IPS-18a (cell line): Measurements from ENCODE around the gene METTL14.

ENCODE experiments used
- H3K27ac ChIP-seq: one replicate; pipeline ENCODE4 v1.5.1; 2013; ENCODE audit warnings: low read length
- H3K27me3 ChIP-seq: one replicate; pipeline ENCODE4 v1.6.1; 2013; ENCODE audit warnings: mild to moderate bottlenecking, low read length; ENCODE audit not compliant: control insufficient read depth, insufficient read depth
- H3K36me3 ChIP-seq: one replicate; pipeline ENCODE4 v1.6.1; 2013; ENCODE audit warnings: low read depth, low read length; ENCODE audit not compliant: control insufficient read depth
- H3K4me1 ChIP-seq: one replicate; pipeline ENCODE4 v1.6.1; 2013; ENCODE audit warnings: low read depth, low read length; ENCODE audit not compliant: control insufficient read depth
- H3K4me3 ChIP-seq: one replicate; pipeline ENCODE4 v1.5.1; 2013; ENCODE audit warnings: low read length
- H3K9ac ChIP-seq: one replicate; pipeline ENCODE4 v1.6.1; 2013; ENCODE audit warnings: mild to moderate bottlenecking, low read length, moderate library complexity
- H3K9me3 ChIP-seq: one replicate; pipeline ENCODE4 v1.6.1; 2013; ENCODE audit warnings: low read depth, low read length; ENCODE audit not compliant: control insufficient read depth

METTL14 gene

GRCh38 chr4:118761397-118762016 is 76.3 kb downstream of the METTL14 start:
- H3K4me3 ChIP-seq, result no peak overlapping the region
- H3K4me1 ChIP-seq, result no peaks in the 10 kb centered on the region
- H3K27ac ChIP-seq, result no peak overlapping the region
- no peaks in the 10 kb centered on the region for H3K27me3 ChIP-seq
- H3K9ac ChIP-seq, result no peak overlapping the region
- peaks cover 65% of the 10 kb centered on the region for H3K36me3 ChIP-seq
- H3K9me3 ChIP-seq, result no peaks in the 10 kb centered on the region

GRCh38 chr4:118762155-118762554 is 77.0 kb downstream of the METTL14 start:
- no peak overlapping the region for H3K9ac ChIP-seq
- no peaks in the 10 kb centered on the region for H3K4me1 ChIP-seq
- peaks cover 67% of the 10 kb centered on the region for H3K36me3 ChIP-seq
- H3K27me3 ChIP-seq, result no peaks in the 10 kb centered on the region
- H3K4me3 ChIP-seq, result no peak overlapping the region
- H3K9me3 ChIP-seq, result no peaks in the 10 kb centered on the region
- no peak overlapping the region for H3K27ac ChIP-seq

- no peaks in the 10 kb centered on the region for H3K9me3 ChIP-seq
- H3K27me3 ChIP-seq, result no peaks in the 10 kb centered on the region
- no peak overlapping the region for H3K4me3 ChIP-seq
- H3K27ac ChIP-seq, result no peak overlapping the region
- H3K36me3 ChIP-seq, result peaks cover 67% of the 10 kb centered on the region
- no peak overlapping the region for H3K9ac ChIP-seq
- H3K4me1 ChIP-seq, result no peaks in the 10 kb centered on the region
These were observed 77.7 kb downstream of the METTL14 start for GRCh38 chr4:118762730-118763477.
